Activated CD8-positive, alpha-beta memory T cell treated with anti-CD3 and anti-CD28 coated beads for 48 hours (primary cell): Measurements from ENCODE around the gene PHKG2.

Experiments used
- DNase-seq, 3 experiments: peaks; one replicate each; pipeline ENCODE4 v3.0.0-alpha.2; 2020; ENCODE audit warnings: low read depth in 2 of 3, low spot score in 2 of 3

The PHKG2 gene

GRCh38 chr16:30793508-30794069, 45.4 kb downstream of the PHKG2 start:
- no peak for DNase-seq

GRCh38 chr16:30794634-30795033, 46.4 kb downstream of the PHKG2 start:
- DNase-seq = no peak

DNA sequence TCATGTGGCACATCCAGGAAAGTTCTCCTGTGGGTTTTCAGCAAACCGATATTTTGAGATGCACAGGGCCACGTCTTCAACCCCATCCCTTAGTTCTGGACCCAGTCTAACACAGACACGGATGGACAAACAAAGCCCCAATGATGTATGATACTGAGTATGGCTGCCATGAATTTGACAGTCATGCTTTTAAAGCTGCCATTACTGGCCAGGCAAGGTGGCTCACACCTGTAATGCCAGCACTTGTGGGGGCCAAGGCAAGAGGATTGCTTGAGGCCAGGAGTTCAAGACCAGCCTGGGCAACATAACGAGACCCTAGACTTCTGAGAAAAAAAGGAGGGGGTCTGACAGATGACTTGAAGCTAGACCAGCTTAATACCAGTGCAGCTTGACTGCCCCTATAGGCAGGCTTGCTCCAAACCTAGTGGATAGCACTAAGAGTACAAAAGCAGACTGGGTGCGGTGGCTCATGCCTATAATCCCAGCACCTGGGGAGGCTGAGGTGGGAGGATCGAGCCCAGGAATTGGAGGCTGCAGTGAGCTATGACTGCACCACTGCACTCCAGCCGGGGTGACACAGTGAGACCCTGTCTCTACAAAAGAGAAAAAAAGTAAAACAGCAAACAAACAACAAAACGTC, 49.6 kb downstream of the PHKG2 start:
- DNase-seq = no peak
